GM23338 (cell line): ENCODE results near the gene ATP5MC2. TPM values are rescaled to one million over a fixed set of nuclear protein-coding genes. Genes with fewer than 3 reads are reported as not detected.

Experiments used
- ATAC-seq: fragments of 200-7000 bp; cut with Tn5 transposase; 3 replicates; pipeline ENCODE4 v1.9.1; 2020
- DNase-seq: peaks from one replicate; pipeline ENCODE4 v3.0.0-alpha.2; 2015; ENCODE audit warnings: low spot score
- H2AFZ ChIP-seq: fragments of 200-600 bp; sonication (generic); 2 replicates; pipeline ENCODE4 v1.8.0; 2016; ENCODE audit warnings: antibody characterized with exemption, mild to moderate bottlenecking, moderate library complexity
- H3F3A ChIP-seq: fragments of 200-600 bp; sonication (generic); replicated peaks from 2 replicates; pipeline ENCODE4 v1.8.0; 2017; ENCODE audit warnings: antibody characterized with exemption, mixed run types, low read depth
- H3K27ac ChIP-seq: fragments of 200-600 bp; sonication (generic); 2 replicates; pipeline ENCODE4 v1.6.1; 2016; ENCODE audit warnings: low read depth
- H3K27me3 ChIP-seq: fragments of 200-600 bp; sonication (generic); 2 replicates; pipeline ENCODE4 v1.8.0; 2016; ENCODE audit warnings: mild to moderate bottlenecking, mixed run types, moderate library complexity; ENCODE audit not compliant: insufficient read depth
- H3K36me3 ChIP-seq: fragments of 200-600 bp; sonication (generic); 2 replicates; pipeline ENCODE4 v1.8.0; 2016; ENCODE audit warnings: mild to moderate bottlenecking; ENCODE audit not compliant: insufficient read depth
- H3K4me1 ChIP-seq: fragments of 200-600 bp; sonication (generic); 2 replicates; pipeline ENCODE4 v1.8.0; 2016; ENCODE audit warnings: mild to moderate bottlenecking, moderate library complexity; ENCODE audit not compliant: insufficient read depth
- H3K4me2 ChIP-seq: fragments of 200-600 bp; sonication (generic); 2 replicates; pipeline ENCODE4 v1.7.1; 2017; ENCODE audit warnings: mixed run types
- H3K4me3 ChIP-seq: fragments of 200-600 bp; sonication (generic); 2 replicates; pipeline ENCODE4 v1.6.1; 2016; ENCODE audit warnings: mixed run types
- H3K79me2 ChIP-seq: fragments of 200-600 bp; sonication (generic); replicated peaks from 2 replicates; pipeline ENCODE4 v1.8.0; 2017; ENCODE audit warnings: mild to moderate bottlenecking; ENCODE audit not compliant: insufficient read depth
- H3K9me2 ChIP-seq: fragments of 200-600 bp; sonication (generic); 2 replicates; pipeline ENCODE4 v1.8.0; 2017; ENCODE audit not compliant: insufficient read depth
- H4K20me1 ChIP-seq: fragments of 200-600 bp; sonication (generic); replicated peaks from 2 replicates; pipeline ENCODE4 v1.8.0; 2017; ENCODE audit warnings: mild to moderate bottlenecking; ENCODE audit not compliant: insufficient read depth
- H3K27ac Mint-ChIP-seq: 2 replicates; pipeline ENCODE4 v1.8.0; 2020; ENCODE audit warnings: inconsistent platforms, mild to moderate bottlenecking, moderate library complexity, mixed read lengths
- H3K27me3 Mint-ChIP-seq: 3 replicates; pipeline ENCODE4 v1.8.0; 2022; ENCODE audit warnings: low read depth, mild to moderate bottlenecking, moderate library complexity, mixed read lengths, inconsistent platforms; ENCODE audit not compliant: insufficient read depth, poor library complexity
- H3K36me3 Mint-ChIP-seq: 3 replicates; pipeline ENCODE4 v1.8.0; 2021; ENCODE audit warnings: low read depth, mild to moderate bottlenecking, inconsistent platforms, moderate library complexity, mixed read lengths
- H3K4me1 Mint-ChIP-seq: 3 replicates; pipeline ENCODE4 v1.8.0; 2020; ENCODE audit warnings: mild to moderate bottlenecking, inconsistent platforms, mixed read lengths
- H3K4me3 Mint-ChIP-seq: 3 replicates; pipeline ENCODE4 v1.8.0; 2021; ENCODE audit warnings: moderate library complexity, mild to moderate bottlenecking, inconsistent platforms, mixed read lengths
- H3K9me3 Mint-ChIP-seq: 3 replicates; pipeline ENCODE4 v1.8.0; 2020; ENCODE audit warnings: moderate library complexity, mild to moderate bottlenecking, inconsistent platforms, mixed read lengths
- CREB1 ChIP-seq: fragments of 250-450 bp; sonication (Bioruptor Pico); IDR thresholded peaks from 2 replicates; pipeline ENCODE4 v1.5.0; 2020; ENCODE audit warnings: low read depth, mild to moderate bottlenecking, moderate library complexity
- NANOG ChIP-seq: IDR thresholded peaks from 2 replicates; pipeline ENCODE4 v1.6.1; 2016; ENCODE audit warnings: antibody characterized with exemption, borderline replicate concordance
- STAT1 ChIP-seq: IDR thresholded peaks from one replicate; pipeline ENCODE4 v1.6.1; 2016; ENCODE audit warnings: antibody characterized with exemption; ENCODE audit not compliant: unreplicated experiment
- ZNF114 ChIP-seq: fragments of 250-450 bp; sonication (Bioruptor Pico); IDR thresholded peaks from 2 replicates; pipeline ENCODE4 v1.5.0; 2020; ENCODE audit warnings: mild to moderate bottlenecking, moderate library complexity
- ZNF331 ChIP-seq: fragments of 250-450 bp; sonication (Bioruptor Pico); IDR thresholded peaks from 2 replicates; pipeline ENCODE4 v1.5.0; 2020; ENCODE audit warnings: low read depth, mild to moderate bottlenecking, moderate library complexity
- polyA plus RNA-seq: library from polyadenylated mRNA; unstranded; fragments of >200 nt; fragmentation: Nextera tagmentation; extraction: Ambion mirVana; gene quantifications from 2 replicates; pipeline ENCODE4 v1.2.1, GENCODE V29; 2016
- total RNA-seq: library from RNA; depleted of rRNA; stranded (reverse); fragments of >200 nt; shearing (Covaris generic); gene quantifications from 2 replicates; pipeline ENCODE4 v1.2.3, GENCODE V29; 2014
- TF ChIP-seq, protein P1 (sequence below), 2 experiments: fragments of 200-600 bp in 1 of 2; sonication (generic) in 1 of 2; conservative IDR thresholded peaks; 2 replicates each; pipeline versions ENCODE4 v1.5.1 to v1.6.1; 2016 to 2017; ENCODE audit warnings: antibody characterized with exemption in 2 of 2, low read depth in 2 of 2, mild to moderate bottlenecking in 2 of 2, moderate library complexity in 1 of 2
- TF ChIP-seq, protein P2 (sequence below): fragments of 250-450 bp; sonication (Bioruptor Pico); IDR thresholded peaks from 2 replicates; pipeline ENCODE4 v1.5.0; 2020; ENCODE audit warnings: mild to moderate bottlenecking, moderate library complexity

The ATP5MC2 gene
- total and polyA plus RNA-seq, 2 experiments from 2014 or later: 362 to 821 TPM

DNA sequence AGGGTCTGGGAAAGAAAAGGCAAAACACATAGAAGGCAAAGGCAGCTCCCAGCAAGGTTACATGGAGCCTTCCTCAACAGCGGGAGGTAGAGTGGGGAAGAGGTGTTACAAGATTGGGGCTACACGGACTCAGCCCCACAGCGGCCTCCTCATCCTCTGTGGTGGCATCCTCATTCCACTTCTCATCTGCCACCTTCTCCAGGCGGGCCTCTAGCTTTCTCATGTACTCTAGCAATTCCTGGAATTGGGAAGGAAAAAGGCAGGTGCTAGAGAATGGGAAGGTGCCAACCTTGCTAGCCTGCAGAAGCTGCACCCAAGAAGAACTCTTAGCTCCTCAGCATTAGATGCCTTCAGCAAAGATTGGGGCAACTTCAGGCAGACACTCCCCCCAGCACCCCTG, 38.1 kb upstream of the ATP5MC2 start:
- H3K27ac Mint-ChIP-seq: no peak overlapping the region
- Histone ChIP-seq H3K36me3 (no peaks in the 10 kb centered on the region), H3K27me3 (0 out of 2 replicates have a peak, but pooled peaks cover 4% of the 10 kb centered on the region), H3K79me2 (no peaks in the 10 kb centered on the region), H4K20me1 (no peaks in the 10 kb centered on the region), H3K9me2 (no peaks in the 10 kb centered on the region), H3F3A (no peaks in the 10 kb centered on the region), H3K4me3 (no peak overlapping the region), H3K27ac (no peak overlapping the region), H2AFZ (no peak overlapping the region), H3K4me1 (no peaks in the 10 kb centered on the region), H3K4me2 (no peak overlapping the region)
- no peak for ATAC-seq
- H3K36me3 Mint-ChIP-seq: no peaks in the 10 kb centered on the region
- H3K27me3 Mint-ChIP-seq: peaks cover 8% of the 10 kb centered on the region
- peaks cover 7% of the 10 kb centered on the region for H3K4me1 Mint-ChIP-seq
- DNase-seq: no peak
- TF ChIP-seq CREB1 (no peak), STAT1 (no peak), ZNF114 (CRISPR knock-in tag) (no peak), NANOG (no peak), ZNF331 (no peak)
- TF ChIP-seq, protein P1, sequence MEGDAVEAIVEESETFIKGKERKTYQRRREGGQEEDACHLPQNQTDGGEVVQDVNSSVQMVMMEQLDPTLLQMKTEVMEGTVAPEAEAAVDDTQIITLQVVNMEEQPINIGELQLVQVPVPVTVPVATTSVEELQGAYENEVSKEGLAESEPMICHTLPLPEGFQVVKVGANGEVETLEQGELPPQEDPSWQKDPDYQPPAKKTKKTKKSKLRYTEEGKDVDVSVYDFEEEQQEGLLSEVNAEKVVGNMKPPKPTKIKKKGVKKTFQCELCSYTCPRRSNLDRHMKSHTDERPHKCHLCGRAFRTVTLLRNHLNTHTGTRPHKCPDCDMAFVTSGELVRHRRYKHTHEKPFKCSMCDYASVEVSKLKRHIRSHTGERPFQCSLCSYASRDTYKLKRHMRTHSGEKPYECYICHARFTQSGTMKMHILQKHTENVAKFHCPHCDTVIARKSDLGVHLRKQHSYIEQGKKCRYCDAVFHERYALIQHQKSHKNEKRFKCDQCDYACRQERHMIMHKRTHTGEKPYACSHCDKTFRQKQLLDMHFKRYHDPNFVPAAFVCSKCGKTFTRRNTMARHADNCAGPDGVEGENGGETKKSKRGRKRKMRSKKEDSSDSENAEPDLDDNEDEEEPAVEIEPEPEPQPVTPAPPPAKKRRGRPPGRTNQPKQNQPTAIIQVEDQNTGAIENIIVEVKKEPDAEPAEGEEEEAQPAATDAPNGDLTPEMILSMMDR (conservative IDR thresholded peaks at IDR 0.05; ENCODE audit: low read depth in 2 of 2): no peak
- TF ChIP-seq, protein P2, sequence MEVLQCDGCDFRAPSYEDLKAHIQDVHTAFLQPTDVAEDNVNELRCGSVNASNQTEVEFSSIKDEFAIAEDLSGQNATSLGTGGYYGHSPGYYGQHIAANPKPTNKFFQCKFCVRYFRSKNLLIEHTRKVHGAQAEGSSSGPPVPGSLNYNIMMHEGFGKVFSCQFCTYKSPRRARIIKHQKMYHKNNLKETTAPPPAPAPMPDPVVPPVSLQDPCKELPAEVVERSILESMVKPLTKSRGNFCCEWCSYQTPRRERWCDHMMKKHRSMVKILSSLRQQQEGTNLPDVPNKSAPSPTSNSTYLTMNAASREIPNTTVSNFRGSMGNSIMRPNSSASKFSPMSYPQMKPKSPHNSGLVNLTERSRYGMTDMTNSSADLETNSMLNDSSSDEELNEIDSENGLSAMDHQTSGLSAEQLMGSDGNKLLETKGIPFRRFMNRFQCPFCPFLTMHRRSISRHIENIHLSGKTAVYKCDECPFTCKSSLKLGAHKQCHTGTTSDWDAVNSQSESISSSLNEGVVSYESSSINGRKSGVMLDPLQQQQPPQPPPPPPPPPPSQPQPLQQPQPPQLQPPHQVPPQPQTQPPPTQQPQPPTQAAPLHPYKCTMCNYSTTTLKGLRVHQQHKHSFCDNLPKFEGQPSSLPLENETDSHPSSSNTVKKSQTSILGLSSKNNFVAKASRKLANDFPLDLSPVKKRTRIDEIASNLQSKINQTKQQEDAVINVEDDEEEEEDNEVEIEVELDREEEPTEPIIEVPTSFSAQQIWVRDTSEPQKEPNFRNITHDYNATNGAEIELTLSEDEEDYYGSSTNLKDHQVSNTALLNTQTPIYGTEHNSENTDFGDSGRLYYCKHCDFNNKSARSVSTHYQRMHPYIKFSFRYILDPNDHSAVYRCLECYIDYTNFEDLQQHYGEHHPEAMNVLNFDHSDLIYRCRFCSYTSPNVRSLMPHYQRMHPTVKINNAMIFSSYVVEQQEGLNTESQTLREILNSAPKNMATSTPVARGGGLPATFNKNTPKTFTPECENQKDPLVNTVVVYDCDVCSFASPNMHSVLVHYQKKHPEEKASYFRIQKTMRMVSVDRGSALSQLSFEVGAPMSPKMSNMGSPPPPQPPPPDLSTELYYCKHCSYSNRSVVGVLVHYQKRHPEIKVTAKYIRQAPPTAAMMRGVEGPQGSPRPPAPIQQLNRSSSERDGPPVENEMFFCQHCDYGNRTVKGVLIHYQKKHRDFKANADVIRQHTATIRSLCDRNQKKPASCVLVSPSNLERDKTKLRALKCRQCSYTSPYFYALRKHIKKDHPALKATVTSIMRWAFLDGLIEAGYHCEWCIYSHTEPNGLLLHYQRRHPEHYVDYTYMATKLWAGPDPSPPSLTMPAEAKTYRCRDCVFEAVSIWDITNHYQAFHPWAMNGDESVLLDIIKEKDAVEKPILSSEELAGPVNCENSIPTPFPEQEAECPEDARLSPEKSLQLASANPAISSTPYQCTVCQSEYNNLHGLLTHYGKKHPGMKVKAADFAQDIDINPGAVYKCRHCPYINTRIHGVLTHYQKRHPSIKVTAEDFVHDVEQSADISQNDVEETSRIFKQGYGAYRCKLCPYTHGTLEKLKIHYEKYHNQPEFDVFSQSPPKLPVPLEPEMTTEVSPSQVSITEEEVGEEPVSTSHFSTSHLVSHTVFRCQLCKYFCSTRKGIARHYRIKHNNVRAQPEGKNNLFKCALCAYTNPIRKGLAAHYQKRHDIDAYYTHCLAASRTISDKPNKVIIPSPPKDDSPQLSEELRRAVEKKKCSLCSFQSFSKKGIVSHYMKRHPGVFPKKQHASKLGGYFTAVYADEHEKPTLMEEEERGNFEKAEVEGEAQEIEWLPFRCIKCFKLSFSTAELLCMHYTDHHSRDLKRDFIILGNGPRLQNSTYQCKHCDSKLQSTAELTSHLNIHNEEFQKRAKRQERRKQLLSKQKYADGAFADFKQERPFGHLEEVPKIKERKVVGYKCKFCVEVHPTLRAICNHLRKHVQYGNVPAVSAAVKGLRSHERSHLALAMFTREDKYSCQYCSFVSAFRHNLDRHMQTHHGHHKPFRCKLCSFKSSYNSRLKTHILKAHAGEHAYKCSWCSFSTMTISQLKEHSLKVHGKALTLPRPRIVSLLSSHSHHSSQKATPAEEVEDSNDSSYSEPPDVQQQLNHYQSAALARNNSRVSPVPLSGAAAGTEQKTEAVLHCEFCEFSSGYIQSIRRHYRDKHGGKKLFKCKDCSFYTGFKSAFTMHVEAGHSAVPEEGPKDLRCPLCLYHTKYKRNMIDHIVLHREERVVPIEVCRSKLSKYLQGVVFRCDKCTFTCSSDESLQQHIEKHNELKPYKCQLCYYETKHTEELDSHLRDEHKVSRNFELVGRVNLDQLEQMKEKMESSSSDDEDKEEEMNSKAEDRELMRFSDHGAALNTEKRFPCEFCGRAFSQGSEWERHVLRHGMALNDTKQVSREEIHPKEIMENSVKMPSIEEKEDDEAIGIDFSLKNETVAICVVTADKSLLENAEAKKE: no peak
- H3K4me3 Mint-ChIP-seq: no peak overlapping the region
- no peaks in the 10 kb centered on the region for H3K9me3 Mint-ChIP-seq
